HCT116 (cell line): ENCODE measurements around the gene TSPAN13. TPM values are rescaled to one million over a fixed set of nuclear protein-coding genes. Genes with fewer than 3 reads are reported as not detected.

Experiments
- ATAC-seq: fragments of 200-7000 bp; cut with Tn5 transposase; 2 replicates; pipeline ENCODE4 v1.9.1; 2020; ENCODE audit warnings: mild to moderate bottlenecking, moderate library complexity
- BruUV-seq: library from RNA; stranded (reverse); fragments of 400-500 nt; replicated peaks from 2 replicates; lab custom pipeline; 2021; lab: Mats Ljungman, UMichigan
- CTCF ChIA-PET: fragments of 300-600 bp; sonication (Branson Sonifier 250); formaldehyde crosslinking; loops from one replicate; lab custom pipeline; 2021; ENCODE audit warnings: antibody characterized with exemption; lab: Charles Lee
- POLR2A ChIA-PET: fragments of 300-600, 350-600 bp; sonication (Branson Sonifier 250); formaldehyde crosslinking; loops from one replicate; lab custom pipeline; 2021; ENCODE audit warnings: antibody characterized with exemption; lab: Charles Lee
- RAD21 ChIA-PET, 2 experiments: fragments of 300-600 bp; sonication (Branson Sonifier 250); formaldehyde crosslinking; loops; one replicate each; lab custom pipeline; 2023; ENCODE audit warnings: low total read pairs in 2 of 2; ENCODE audit not compliant: uncharacterized antibody in 2 of 2, unreplicated experiment in 2 of 2, low non-redundant PET in 1 of 2; lab: Charles Lee
- DNase-seq: peaks from one replicate; pipeline ENCODE4 v3.0.0-alpha.2; 2010; ENCODE audit warnings: low read depth, low spot score
- H2AFZ ChIP-seq: fragments of 200-600 bp; shearing (Covaris generic), sonication (generic); 2 replicates; pipeline ENCODE4 v1.6.1; 2017; ENCODE audit warnings: low read depth, mixed run types, mixed read lengths, antibody characterized with exemption, low read length; ENCODE audit not compliant: poor library complexity, severe bottlenecking
- H3K27ac ChIP-seq: 2 replicates; pipeline ENCODE4 v1.5.1; 2012; ENCODE audit warnings: low read depth, low read length
- H3K27me3 ChIP-seq: fragments of 200-600 bp; sonication (generic); 2 replicates; pipeline ENCODE4 v1.6.1; 2016; ENCODE audit warnings: mixed run types, low read length, mixed read lengths; ENCODE audit not compliant: insufficient read depth
- H3K36me3 ChIP-seq, 2 experiments: fragments of 200-500 bp in 1 of 2; fragments of 200-600 bp in 1 of 2; sonication (Bioruptor generic) in 1 of 2; sonication (generic) in 1 of 2; 2 replicates each; pipeline versions ENCODE4 v1.5.1 to v1.6.1; 2014 to 2016; ENCODE audit warnings: low read length in 2 of 2, inconsistent platforms in 1 of 2, mixed read lengths in 1 of 2, mixed run types in 1 of 2; ENCODE audit not compliant: insufficient read depth in 2 of 2, control insufficient read depth in 1 of 2
- H3K4me1 ChIP-seq, 2 experiments: fragments of 200-600 bp in 1 of 2; sonication (generic) in 1 of 2; 2 replicates each; pipeline versions ENCODE4 v1.5.1 to v1.6.1; 2012 to 2017; ENCODE audit warnings: low read length in 2 of 2, inconsistent platforms in 1 of 2, mild to moderate bottlenecking in 1 of 2, mixed read lengths in 1 of 2, mixed run types in 1 of 2, moderate library complexity in 1 of 2; ENCODE audit not compliant: insufficient read depth in 2 of 2, control insufficient read depth in 1 of 2
- H3K4me2 ChIP-seq: fragments of 200-600 bp; sonication (generic); 2 replicates; pipeline ENCODE4 v1.6.1; 2017; ENCODE audit warnings: mixed run types, low read length, mixed read lengths
- H3K4me3 ChIP-seq, 2 experiments: fragments of 200-600 bp in 1 of 2; sonication (generic) in 1 of 2; replicated peaks in 1 of 2; 2 replicates each; pipeline ENCODE4 v1.5.1; 2011 to 2016; ENCODE audit warnings: low read length in 2 of 2, control low read depth in 1 of 2, low read depth in 1 of 2, mild to moderate bottlenecking in 1 of 2, mixed read lengths in 1 of 2, mixed run types in 1 of 2
- H3K79me2 ChIP-seq: fragments of 200-600 bp; sonication (generic); 2 replicates; pipeline ENCODE4 v1.6.1; 2017; ENCODE audit warnings: mild to moderate bottlenecking, mixed run types, low read length, moderate library complexity, mixed read lengths; ENCODE audit not compliant: insufficient read depth
- H3K9ac ChIP-seq: fragments of 200-600 bp; sonication (generic); 2 replicates; pipeline ENCODE4 v1.6.1; 2016; ENCODE audit warnings: low read length, mixed read lengths
- H3K9me2 ChIP-seq: fragments of 200-600 bp; sonication (generic), shearing (Covaris generic); 2 replicates; pipeline ENCODE4 v1.6.1; 2017; ENCODE audit warnings: mixed run types, mild to moderate bottlenecking, moderate library complexity; ENCODE audit not compliant: insufficient read depth
- H3K9me3 ChIP-seq, 2 experiments: fragments of 200-500 bp in 1 of 2; fragments of 200-600 bp in 1 of 2; sonication (Bioruptor generic) in 1 of 2; sonication (generic) in 1 of 2; 2 replicates each; pipeline ENCODE4 v1.6.1; 2014 to 2017; ENCODE audit warnings: low read length in 2 of 2, mixed read lengths in 2 of 2, inconsistent platforms in 1 of 2, low read depth in 1 of 2, mild to moderate bottlenecking in 1 of 2, mixed run types in 1 of 2, moderate library complexity in 1 of 2; ENCODE audit not compliant: control insufficient read depth in 1 of 2, insufficient read depth in 1 of 2
- H4K20me1 ChIP-seq: fragments of 200-600 bp; sonication (generic), shearing (Covaris generic); 2 replicates; pipeline ENCODE4 v1.6.1; 2017; ENCODE audit warnings: mixed run types, mild to moderate bottlenecking, moderate library complexity; ENCODE audit not compliant: insufficient read depth
- CBX3 ChIP-seq: IDR thresholded peaks from 2 replicates; pipeline ENCODE4 v1.6.1; 2012; ENCODE audit warnings: low read depth
- CEBPB ChIP-seq: IDR thresholded peaks from 2 replicates; pipeline ENCODE4 v1.6.1; 2012; ENCODE audit warnings: low read depth
- ELF1 ChIP-seq: IDR thresholded peaks from 2 replicates; pipeline ENCODE4 v1.6.1; 2012; ENCODE audit warnings: low read depth, borderline replicate concordance
- EZH2phosphoT487 ChIP-seq: fragments of 200-600 bp; IDR thresholded peaks from 2 replicates; pipeline ENCODE4 v1.6.1; 2018; ENCODE audit warnings: antibody characterized with exemption, borderline replicate concordance
- FOSL1 ChIP-seq: IDR thresholded peaks from 2 replicates; pipeline ENCODE4 v1.6.1; 2012; ENCODE audit warnings: low read depth
- JUND ChIP-seq: IDR thresholded peaks from 2 replicates; pipeline ENCODE4 v1.6.1; 2012
- POLR2A ChIP-seq: IDR thresholded peaks from 2 replicates; pipeline ENCODE4 v1.7.0; 2011; ENCODE audit warnings: borderline replicate concordance; ENCODE audit not compliant: insufficient read depth, insufficient read length; ENCODE audit errors: extremely low read depth
- POLR2AphosphoS5 ChIP-seq: IDR thresholded peaks from 2 replicates; pipeline ENCODE4 v1.6.1; 2011; ENCODE audit warnings: mild to moderate bottlenecking, low read depth, low read length, moderate library complexity
- RAD21 ChIP-seq: IDR thresholded peaks from 2 replicates; pipeline ENCODE4 v1.6.1; 2012; ENCODE audit warnings: low read depth, mild to moderate bottlenecking
- SP1 ChIP-seq: IDR thresholded peaks from 2 replicates; pipeline ENCODE4 v1.6.1; 2012; ENCODE audit warnings: low read depth
- TCF7L2 ChIP-seq: IDR thresholded peaks from 2 replicates; pipeline ENCODE4 v1.7.0; 2011; ENCODE audit warnings: borderline replicate concordance, inconsistent platforms; ENCODE audit not compliant: insufficient read depth, insufficient read length; ENCODE audit errors: extremely low read depth
- YY1 ChIP-seq: IDR thresholded peaks from 2 replicates; pipeline ENCODE4 v1.6.1; 2011; ENCODE audit warnings: low read length, low read depth, moderate library complexity, mild to moderate bottlenecking; ENCODE audit not compliant: insufficient replicate concordance; ENCODE audit errors: extremely low read depth
- ZFX ChIP-seq: fragments of 450-650 bp; IDR thresholded peaks from 2 replicates; pipeline ENCODE4 v1.6.1; 2017
- ZNF274 ChIP-seq: fragments of 200-500 bp; sonication (Bioruptor generic); IDR thresholded peaks from 2 replicates; pipeline ENCODE4 v1.6.1; 2014; ENCODE audit warnings: mild to moderate bottlenecking, low read depth, low read length, inconsistent platforms
- intact Hi-C: fragments of 100-400 bp; cut with micrococcal nuclease; formaldehyde crosslinking; loops from 2 replicates; pipeline ENCODE4 v1.10.0; 2022
- total RNA-seq: library from RNA; stranded (reverse); gene quantifications from one replicate; pipeline ENCODE4 v1.2.1, GENCODE V29; 2021; ENCODE audit not compliant: unreplicated experiment
- TF ChIP-seq, protein P1 (sequence below): IDR thresholded peaks from 2 replicates; pipeline ENCODE4 v1.6.1; 2012
- TF ChIP-seq, protein P2 (sequence below), 3 experiments: fragments of 200-600 bp in 1 of 3; sonication (generic) in 1 of 3; IDR thresholded peaks in 2 of 3; conservative IDR thresholded peaks in 1 of 3; 2 replicates each; pipeline ENCODE4 v1.5.1; 2012 to 2017; ENCODE audit warnings: low read depth in 2 of 3, low read length in 2 of 3, antibody characterized with exemption in 1 of 3, borderline replicate concordance in 1 of 3, control low read depth in 1 of 3, mild to moderate bottlenecking in 1 of 3, mixed read lengths in 1 of 3, mixed run types in 1 of 3, moderate library complexity in 1 of 3; ENCODE audit not compliant: insufficient read depth in 1 of 3
- TF ChIP-seq, protein P3 (sequence below): IDR thresholded peaks from 2 replicates; pipeline ENCODE4 v1.6.1; 2011; ENCODE audit warnings: mild to moderate bottlenecking, low read length, moderate library complexity; ENCODE audit not compliant: insufficient replicate concordance; ENCODE audit errors: extremely low read depth
- TF ChIP-seq, protein P4 (sequence below): IDR thresholded peaks from 2 replicates; pipeline ENCODE4 v1.6.1; 2012
- TF ChIP-seq, protein P5 (sequence below): IDR thresholded peaks from 2 replicates; pipeline ENCODE4 v1.6.1; 2012; ENCODE audit warnings: low read depth

The TSPAN13 gene
- total RNA-seq, 1 experiment from 2014 or later = 18.5 TPM

DNA sequence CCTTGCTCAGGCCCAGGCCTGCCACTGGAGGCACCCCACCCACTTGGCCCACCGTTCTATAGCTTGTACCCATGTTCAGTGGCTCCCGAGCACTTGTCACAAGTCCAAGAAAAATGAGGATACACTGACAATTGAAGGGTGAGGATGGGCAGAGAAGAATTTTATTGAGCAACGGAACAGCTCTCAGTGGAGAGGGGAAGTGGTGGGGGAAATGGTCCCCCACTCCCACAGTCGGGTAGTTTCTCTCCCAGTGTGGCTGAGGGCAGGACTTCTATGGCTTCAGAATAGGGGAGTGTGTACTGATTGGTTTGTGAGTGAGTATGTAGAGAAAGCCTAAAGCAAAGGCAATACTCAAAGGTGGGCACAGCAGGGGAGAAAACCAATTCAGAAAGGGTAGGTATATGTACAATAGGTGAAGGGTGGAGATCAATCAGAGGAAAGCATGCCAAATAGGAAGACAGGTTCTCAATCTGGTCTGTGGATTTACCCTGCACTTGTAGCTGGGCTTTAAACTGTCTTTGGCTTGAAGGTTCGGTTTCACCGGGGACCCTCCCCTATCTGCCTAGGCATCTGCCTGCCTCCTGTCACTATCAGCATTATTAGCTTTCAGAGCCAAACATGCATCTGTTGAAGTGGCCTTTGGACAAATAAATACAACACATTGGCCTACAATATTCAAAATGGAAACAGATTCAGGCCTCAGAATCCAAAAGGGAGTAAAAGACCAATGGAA, 8.9 kb upstream of the TSPAN13 start:
- no peaks in the 10 kb centered on the region for H3K36me3 ChIP-seq
- H3K4me3 ChIP-seq = no peak overlapping the region
- peaks cover 0 to 13% of the 10 kb centered on the region in 2 experiments; a peak in 2 of 4 replicates for H3K4me1 ChIP-seq
- H3K9me3 ChIP-seq = no peaks in the 10 kb centered on the region
- H3K4me2 ChIP-seq = no peak overlapping the region
- H3K79me2 ChIP-seq = no peaks in the 10 kb centered on the region
- H2AFZ ChIP-seq = no peak overlapping the region
- H4K20me1 ChIP-seq = no peaks in the 10 kb centered on the region
- ATAC-seq (no peak), DNase-seq (no peak)
- intact Hi-C loops = no loop called here
- H3K9ac ChIP-seq = no peak overlapping the region
- H3K27ac ChIP-seq = no peak overlapping the region
- no peaks in the 10 kb centered on the region for H3K9me2 ChIP-seq
- ChIA-PET POLR2A (interaction anchor here (0.5 kb wide), 1 partner anchor 108 kb away, joined by 3 read pairs; no protein-coding TSS in a partner anchor), RAD21 (no interaction called here), CTCF (no interaction called here)
- BruUV-seq = no TSS peak
- H3K27me3 ChIP-seq = no peaks in the 10 kb centered on the region
- TF ChIP-seq, protein P1, sequence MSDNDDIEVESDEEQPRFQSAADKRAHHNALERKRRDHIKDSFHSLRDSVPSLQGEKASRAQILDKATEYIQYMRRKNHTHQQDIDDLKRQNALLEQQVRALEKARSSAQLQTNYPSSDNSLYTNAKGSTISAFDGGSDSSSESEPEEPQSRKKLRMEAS = no peak
- TF ChIP-seq ZFX (no peak), CEBPB (no peak), RAD21 (no peak), TCF7L2 (no peak), EZH2phosphoT487 (no peak), POLR2AphosphoS5 (no peak), JUND (no peak), ELF1 (no peak), SP1 (no peak), ZNF274 (no peak), POLR2A (no peak), CBX3 (no peak), FOSL1 (no peak), YY1 (no peak)
- TF ChIP-seq, protein P2, sequence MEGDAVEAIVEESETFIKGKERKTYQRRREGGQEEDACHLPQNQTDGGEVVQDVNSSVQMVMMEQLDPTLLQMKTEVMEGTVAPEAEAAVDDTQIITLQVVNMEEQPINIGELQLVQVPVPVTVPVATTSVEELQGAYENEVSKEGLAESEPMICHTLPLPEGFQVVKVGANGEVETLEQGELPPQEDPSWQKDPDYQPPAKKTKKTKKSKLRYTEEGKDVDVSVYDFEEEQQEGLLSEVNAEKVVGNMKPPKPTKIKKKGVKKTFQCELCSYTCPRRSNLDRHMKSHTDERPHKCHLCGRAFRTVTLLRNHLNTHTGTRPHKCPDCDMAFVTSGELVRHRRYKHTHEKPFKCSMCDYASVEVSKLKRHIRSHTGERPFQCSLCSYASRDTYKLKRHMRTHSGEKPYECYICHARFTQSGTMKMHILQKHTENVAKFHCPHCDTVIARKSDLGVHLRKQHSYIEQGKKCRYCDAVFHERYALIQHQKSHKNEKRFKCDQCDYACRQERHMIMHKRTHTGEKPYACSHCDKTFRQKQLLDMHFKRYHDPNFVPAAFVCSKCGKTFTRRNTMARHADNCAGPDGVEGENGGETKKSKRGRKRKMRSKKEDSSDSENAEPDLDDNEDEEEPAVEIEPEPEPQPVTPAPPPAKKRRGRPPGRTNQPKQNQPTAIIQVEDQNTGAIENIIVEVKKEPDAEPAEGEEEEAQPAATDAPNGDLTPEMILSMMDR (IDR thresholded peaks at IDR 0.05 in 2 of 3, conservative IDR thresholded peaks at IDR 0.05 in 1 of 3; ENCODE audit: borderline replicate concordance in 1 of 3, insufficient read depth in 1 of 3, low read depth in 2 of 3, low read length in 2 of 3) = no peak
- TF ChIP-seq, protein P3, sequence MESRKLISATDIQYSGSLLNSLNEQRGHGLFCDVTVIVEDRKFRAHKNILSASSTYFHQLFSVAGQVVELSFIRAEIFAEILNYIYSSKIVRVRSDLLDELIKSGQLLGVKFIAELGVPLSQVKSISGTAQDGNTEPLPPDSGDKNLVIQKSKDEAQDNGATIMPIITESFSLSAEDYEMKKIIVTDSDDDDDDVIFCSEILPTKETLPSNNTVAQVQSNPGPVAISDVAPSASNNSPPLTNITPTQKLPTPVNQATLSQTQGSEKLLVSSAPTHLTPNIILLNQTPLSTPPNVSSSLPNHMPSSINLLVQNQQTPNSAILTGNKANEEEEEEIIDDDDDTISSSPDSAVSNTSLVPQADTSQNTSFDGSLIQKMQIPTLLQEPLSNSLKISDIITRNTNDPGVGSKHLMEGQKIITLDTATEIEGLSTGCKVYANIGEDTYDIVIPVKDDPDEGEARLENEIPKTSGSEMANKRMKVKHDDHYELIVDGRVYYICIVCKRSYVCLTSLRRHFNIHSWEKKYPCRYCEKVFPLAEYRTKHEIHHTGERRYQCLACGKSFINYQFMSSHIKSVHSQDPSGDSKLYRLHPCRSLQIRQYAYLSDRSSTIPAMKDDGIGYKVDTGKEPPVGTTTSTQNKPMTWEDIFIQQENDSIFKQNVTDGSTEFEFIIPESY = no peak
- TF ChIP-seq, protein P4, sequence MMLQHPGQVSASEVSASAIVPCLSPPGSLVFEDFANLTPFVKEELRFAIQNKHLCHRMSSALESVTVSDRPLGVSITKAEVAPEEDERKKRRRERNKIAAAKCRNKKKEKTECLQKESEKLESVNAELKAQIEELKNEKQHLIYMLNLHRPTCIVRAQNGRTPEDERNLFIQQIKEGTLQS = no peak
- TF ChIP-seq, protein P5, sequence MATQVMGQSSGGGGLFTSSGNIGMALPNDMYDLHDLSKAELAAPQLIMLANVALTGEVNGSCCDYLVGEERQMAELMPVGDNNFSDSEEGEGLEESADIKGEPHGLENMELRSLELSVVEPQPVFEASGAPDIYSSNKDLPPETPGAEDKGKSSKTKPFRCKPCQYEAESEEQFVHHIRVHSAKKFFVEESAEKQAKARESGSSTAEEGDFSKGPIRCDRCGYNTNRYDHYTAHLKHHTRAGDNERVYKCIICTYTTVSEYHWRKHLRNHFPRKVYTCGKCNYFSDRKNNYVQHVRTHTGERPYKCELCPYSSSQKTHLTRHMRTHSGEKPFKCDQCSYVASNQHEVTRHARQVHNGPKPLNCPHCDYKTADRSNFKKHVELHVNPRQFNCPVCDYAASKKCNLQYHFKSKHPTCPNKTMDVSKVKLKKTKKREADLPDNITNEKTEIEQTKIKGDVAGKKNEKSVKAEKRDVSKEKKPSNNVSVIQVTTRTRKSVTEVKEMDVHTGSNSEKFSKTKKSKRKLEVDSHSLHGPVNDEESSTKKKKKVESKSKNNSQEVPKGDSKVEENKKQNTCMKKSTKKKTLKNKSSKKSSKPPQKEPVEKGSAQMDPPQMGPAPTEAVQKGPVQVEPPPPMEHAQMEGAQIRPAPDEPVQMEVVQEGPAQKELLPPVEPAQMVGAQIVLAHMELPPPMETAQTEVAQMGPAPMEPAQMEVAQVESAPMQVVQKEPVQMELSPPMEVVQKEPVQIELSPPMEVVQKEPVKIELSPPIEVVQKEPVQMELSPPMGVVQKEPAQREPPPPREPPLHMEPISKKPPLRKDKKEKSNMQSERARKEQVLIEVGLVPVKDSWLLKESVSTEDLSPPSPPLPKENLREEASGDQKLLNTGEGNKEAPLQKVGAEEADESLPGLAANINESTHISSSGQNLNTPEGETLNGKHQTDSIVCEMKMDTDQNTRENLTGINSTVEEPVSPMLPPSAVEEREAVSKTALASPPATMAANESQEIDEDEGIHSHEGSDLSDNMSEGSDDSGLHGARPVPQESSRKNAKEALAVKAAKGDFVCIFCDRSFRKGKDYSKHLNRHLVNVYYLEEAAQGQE = no peak
